ENCODE measurements around the gene TRIM25.

The TRIM25 gene

DNA sequence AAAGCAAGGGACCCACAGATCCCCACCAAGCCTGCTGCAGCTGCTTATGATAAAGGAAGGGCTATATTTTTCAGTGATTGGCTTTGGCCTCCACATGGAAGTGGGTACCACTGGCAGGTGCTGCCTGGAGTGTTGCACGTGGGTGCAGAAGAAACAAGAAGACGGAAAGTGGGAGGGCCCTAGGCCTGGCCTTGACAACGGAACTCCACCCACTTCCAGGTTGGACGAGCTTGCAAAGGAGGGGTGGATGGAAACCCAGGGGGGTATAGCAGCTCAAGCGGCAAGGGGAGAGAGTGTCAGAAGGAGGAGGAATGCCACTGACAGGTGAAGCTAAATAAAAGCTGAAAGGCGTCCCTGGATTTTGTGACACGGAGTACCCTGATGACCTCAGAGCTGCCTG lies 20.3 kb downstream of the TRIM25 start:
- Histone ChIP-seq H3K4me3 (ENCODE audit: low read depth, low read length) (no peak overlapping the region), H3K9me3 (ENCODE audit: control insufficient read depth, insufficient read depth, low read length) (peaks cover 3% of the 10 kb centered on the region), H3K9ac (ENCODE audit: low read depth, low read length) (no peak overlapping the region), H3K36me3 (ENCODE audit: control insufficient read depth, insufficient read depth, low read length) (peaks cover 61% of the 10 kb centered on the region), H3K27ac (ENCODE audit: low read depth, low read length) (no peak overlapping the region), H3K27me3 (ENCODE audit: control insufficient read depth, insufficient read depth, low read length) (no peaks in the 10 kb centered on the region), H3K4me1 (ENCODE audit: control insufficient read depth, insufficient read depth, low read length) (peaks cover 6% of the 10 kb centered on the region; the same call in 1 of the 2 replicates)

DNA sequence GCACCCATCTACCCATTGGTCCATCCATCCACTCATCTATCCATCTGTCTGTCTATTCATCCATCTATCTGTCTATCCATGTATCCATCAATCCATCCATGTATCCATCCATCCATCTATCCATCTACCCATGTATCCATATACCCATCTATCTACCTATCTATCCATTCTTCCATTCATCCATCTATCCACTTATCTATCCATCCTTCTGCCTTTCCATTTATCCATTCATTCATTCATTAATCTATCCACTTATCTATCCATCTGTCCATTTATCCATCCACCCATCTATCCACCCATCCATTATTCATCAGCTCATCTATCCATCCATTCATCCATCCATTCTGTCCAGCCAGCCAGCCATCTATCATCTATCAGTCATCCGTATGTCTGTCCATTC lies 21.5 kb downstream of the TRIM25 start:
- Histone ChIP-seq H3K36me3 (ENCODE audit: control insufficient read depth, insufficient read depth, low read length) (peaks cover 50% of the 10 kb centered on the region), H3K4me3 (ENCODE audit: low read depth, low read length) (no peak overlapping the region), H3K9ac (ENCODE audit: low read depth, low read length) (no peak overlapping the region), H3K27me3 (ENCODE audit: control insufficient read depth, insufficient read depth, low read length) (no peaks in the 10 kb centered on the region), H3K27ac (ENCODE audit: low read depth, low read length) (no peak overlapping the region), H3K9me3 (ENCODE audit: control insufficient read depth, insufficient read depth, low read length) (peaks cover 14% of the 10 kb centered on the region), H3K4me1 (ENCODE audit: control insufficient read depth, insufficient read depth, low read length) (peaks cover 6% of the 10 kb centered on the region; the same call in 1 of the 2 replicates)

DNA sequence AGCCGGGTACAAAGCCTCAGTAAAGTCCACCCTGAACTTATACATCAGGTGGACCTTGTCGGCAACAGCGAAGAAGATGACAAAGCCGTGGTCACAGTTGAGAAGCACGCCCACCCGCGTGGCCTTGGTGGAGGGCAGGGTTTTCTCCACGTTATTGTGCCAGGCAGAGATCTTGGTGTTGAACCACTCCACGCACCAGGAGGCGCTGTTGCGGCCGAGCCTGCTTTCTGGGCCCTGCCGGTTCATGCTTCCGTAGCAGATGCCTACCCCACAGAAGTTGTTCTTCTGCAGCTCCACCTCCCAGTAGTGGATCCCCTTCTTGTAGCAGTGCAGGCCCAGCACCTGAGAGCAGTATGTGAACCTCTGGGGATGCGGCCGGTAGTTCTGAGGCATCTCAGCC lies 22.1 kb downstream of the TRIM25 start:
- H3K27ac ChIP-seq (ENCODE audit: low read depth, low read length): no peak overlapping the region
- H3K4me3 ChIP-seq (ENCODE audit: low read depth, low read length): no peak overlapping the region
- H3K4me1 ChIP-seq (ENCODE audit: control insufficient read depth, insufficient read depth, low read length): peaks cover 6% of the 10 kb centered on the region; the same call in 1 of the 2 replicates
- peaks cover 19% of the 10 kb centered on the region for H3K9me3 ChIP-seq (ENCODE audit: control insufficient read depth, insufficient read depth, low read length)
- no peaks in the 10 kb centered on the region for H3K27me3 ChIP-seq (ENCODE audit: control insufficient read depth, insufficient read depth, low read length)
- no peak overlapping the region for H3K9ac ChIP-seq (ENCODE audit: low read depth, low read length)
- H3K36me3 ChIP-seq (ENCODE audit: control insufficient read depth, insufficient read depth, low read length): peaks cover 45% of the 10 kb centered on the region

DNA sequence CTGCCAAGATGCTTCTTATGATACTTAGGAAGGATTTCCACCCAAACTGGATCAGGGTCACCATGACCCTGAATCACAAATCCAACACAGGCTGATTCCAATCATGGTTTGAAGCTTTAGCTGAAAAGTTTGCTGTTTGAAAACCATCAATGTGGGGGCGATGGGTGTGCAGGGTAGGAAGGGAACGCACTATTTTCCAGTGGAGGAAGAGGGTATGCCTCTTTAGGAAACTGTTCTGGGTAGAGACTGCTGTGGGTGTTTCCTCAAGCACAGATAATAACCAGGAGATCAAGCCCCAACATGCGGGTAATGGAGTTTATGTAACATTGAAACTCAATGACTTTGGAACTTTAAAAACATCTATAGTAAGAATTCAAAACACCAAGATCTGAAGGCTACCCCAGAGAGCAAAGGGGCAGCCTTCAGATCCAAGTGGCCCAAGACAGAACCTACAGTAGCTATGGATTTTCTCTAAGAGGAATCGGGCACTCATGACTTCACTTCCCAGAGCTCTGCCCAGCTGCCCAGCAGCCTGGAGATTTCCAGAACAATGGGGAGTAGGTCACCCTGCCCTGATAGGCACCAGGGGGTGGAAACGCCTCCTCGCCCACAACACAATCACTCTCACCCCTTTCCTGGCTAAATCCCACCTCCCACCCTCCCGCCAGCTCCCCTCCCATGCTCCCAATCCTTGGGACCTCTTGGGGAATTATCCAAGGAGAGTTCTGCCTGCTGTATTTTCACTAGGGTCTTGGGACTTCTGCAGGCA lies 22.8 kb downstream of the TRIM25 start:
- no peaks in the 10 kb centered on the region for H3K27me3 ChIP-seq (ENCODE audit: control insufficient read depth, insufficient read depth, low read length)
- H3K4me1 ChIP-seq (ENCODE audit: control insufficient read depth, insufficient read depth, low read length): peaks cover 2% of the 10 kb centered on the region; the same call in 1 of the 2 replicates
- H3K9me3 ChIP-seq (ENCODE audit: control insufficient read depth, insufficient read depth, low read length): peaks cover 19% of the 10 kb centered on the region
- H3K4me3 ChIP-seq (ENCODE audit: low read depth, low read length): no peak overlapping the region
- no peak overlapping the region for H3K27ac ChIP-seq (ENCODE audit: low read depth, low read length)
- H3K36me3 ChIP-seq (ENCODE audit: control insufficient read depth, insufficient read depth, low read length): peaks cover 45% of the 10 kb centered on the region
- H3K9ac ChIP-seq (ENCODE audit: low read depth, low read length): no peak overlapping the region

DNA sequence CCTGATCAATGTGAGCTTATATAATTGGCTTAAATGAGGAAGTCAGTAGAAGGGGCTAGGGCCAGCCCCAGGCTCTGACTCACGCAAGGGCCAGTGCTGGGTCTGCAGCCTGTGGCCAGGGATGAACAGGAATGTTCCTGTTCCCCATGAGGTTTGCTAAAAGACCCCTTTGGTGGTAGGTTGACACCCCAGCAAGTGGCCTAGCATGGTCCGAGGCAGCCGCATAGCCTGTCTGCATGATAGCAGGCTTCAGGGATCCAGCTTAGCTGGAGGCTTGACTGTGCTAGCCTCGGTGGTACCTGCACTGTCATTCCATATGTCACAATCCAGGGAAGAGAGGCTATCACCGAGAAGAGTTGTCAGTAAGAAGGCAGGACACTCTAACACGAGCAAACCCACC lies 23.5 kb downstream of the TRIM25 start:
- Histone ChIP-seq H3K27me3 (ENCODE audit: control insufficient read depth, insufficient read depth, low read length) (no peaks in the 10 kb centered on the region), H3K4me3 (ENCODE audit: low read depth, low read length) (no peak overlapping the region), H3K27ac (ENCODE audit: low read depth, low read length) (no peak overlapping the region), H3K36me3 (ENCODE audit: control insufficient read depth, insufficient read depth, low read length) (peaks cover 41% of the 10 kb centered on the region), H3K4me1 (ENCODE audit: control insufficient read depth, insufficient read depth, low read length) (no peaks in the 10 kb centered on the region), H3K9ac (ENCODE audit: low read depth, low read length) (no peak overlapping the region), H3K9me3 (ENCODE audit: control insufficient read depth, insufficient read depth, low read length) (peaks cover 19% of the 10 kb centered on the region)

DNA sequence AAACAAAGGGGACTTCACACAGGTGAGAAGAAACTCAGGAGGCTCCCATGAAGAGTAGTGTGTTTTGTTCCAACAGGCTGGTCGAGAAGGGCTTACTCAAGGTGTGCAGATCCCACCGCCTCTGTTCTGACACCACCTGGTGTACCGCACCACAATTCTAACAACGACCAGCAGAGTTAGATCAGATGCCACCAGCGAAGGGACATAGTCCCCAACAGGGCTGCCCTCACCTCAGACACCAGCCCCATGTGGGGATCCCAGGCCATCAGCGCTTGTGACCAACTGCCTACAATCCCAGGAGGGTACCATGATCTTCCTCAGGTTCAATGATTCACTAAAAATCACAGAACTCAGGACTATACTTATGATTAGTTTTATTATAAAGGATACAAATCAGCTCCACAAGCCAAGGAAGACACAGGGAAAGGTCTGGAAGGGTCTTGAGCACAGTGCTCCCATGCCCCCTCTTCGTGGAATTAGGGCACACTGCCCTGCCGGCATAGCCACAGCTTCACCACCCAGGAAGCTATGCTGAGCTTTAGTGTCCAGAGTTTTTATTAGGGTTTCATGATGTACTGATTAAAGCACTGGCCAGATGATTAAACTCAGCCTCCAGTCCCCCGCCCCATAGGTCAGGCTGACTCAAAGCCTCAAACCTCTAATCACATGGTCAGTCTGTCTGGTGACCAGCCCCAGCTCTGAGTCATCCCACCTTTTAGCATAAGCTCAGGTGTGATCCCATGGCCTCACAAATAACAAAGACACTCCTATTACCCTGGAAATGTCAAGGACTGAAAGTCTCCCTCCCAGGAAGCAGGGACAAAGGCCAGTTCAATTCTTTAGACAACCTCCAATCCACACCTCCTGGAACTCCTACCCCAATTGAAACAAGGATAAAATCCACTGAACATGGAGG lies 26.0 kb downstream of the TRIM25 start:
- H3K9ac ChIP-seq (ENCODE audit: low read depth, low read length): no peak overlapping the region
- no peaks in the 10 kb centered on the region for H3K27me3 ChIP-seq (ENCODE audit: control insufficient read depth, insufficient read depth, low read length)
- peaks cover 19% of the 10 kb centered on the region for H3K9me3 ChIP-seq (ENCODE audit: control insufficient read depth, insufficient read depth, low read length)
- no peak overlapping the region for H3K27ac ChIP-seq (ENCODE audit: low read depth, low read length)
- no peak overlapping the region for H3K4me3 ChIP-seq (ENCODE audit: low read depth, low read length)
- peaks cover 20% of the 10 kb centered on the region for H3K36me3 ChIP-seq (ENCODE audit: control insufficient read depth, insufficient read depth, low read length)
- H3K4me1 ChIP-seq (ENCODE audit: control insufficient read depth, insufficient read depth, low read length): no peaks in the 10 kb centered on the region

DNA sequence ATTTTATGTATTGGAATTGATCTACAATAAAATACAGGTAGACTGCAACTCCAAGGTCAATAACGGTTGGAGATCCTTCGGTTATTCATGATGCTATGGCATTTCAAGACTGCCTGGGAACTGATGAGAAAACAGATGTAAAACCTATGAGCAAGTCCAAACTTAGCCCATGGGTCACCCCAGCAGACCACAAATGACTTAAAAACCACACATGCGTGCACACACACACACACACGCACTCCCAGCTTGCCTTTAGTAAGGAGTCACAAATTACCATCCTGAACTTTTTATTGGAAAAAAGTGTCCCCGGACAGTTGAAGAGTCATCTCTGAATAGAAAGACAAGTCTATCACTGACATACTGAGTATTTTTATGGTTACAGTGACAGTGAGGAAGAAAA lies 26.7 kb downstream of the TRIM25 start:
- Histone ChIP-seq H3K9ac (ENCODE audit: low read depth, low read length) (no peak overlapping the region), H3K36me3 (ENCODE audit: control insufficient read depth, insufficient read depth, low read length) (peaks cover 15% of the 10 kb centered on the region), H3K27me3 (ENCODE audit: control insufficient read depth, insufficient read depth, low read length) (no peaks in the 10 kb centered on the region), H3K4me3 (ENCODE audit: low read depth, low read length) (no peak overlapping the region), H3K9me3 (ENCODE audit: control insufficient read depth, insufficient read depth, low read length) (peaks cover 19% of the 10 kb centered on the region), H3K27ac (ENCODE audit: low read depth, low read length) (no peak overlapping the region), H3K4me1 (ENCODE audit: control insufficient read depth, insufficient read depth, low read length) (no peaks in the 10 kb centered on the region)

DNA sequence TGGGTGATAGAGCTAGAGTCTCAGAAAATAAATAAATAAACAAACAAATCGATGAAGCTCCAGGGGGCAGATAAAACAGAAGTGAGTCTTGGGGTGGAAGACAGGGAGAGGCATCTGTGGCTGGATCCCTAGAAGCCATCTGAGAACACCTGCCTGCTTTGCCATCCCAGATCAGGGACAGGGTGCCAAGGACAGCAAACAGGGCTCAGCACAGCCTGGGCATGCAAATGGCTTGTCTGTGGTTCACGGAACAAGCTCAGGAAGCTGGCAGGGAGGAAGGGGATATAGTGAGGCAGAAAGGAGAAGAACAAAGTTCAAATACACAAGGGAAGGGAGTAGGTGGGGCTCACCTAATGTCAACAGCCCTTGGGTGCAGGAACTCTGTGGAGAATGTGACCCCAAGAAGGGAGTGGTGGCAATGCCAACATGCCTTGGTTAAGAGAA lies 27.5 kb downstream of the TRIM25 start:
- H3K9me3 ChIP-seq (ENCODE audit: control insufficient read depth, insufficient read depth, low read length): peaks cover 19% of the 10 kb centered on the region
- H3K27ac ChIP-seq (ENCODE audit: low read depth, low read length): no peak overlapping the region
- no peak overlapping the region for H3K4me3 ChIP-seq (ENCODE audit: low read depth, low read length)
- no peaks in the 10 kb centered on the region for H3K27me3 ChIP-seq (ENCODE audit: control insufficient read depth, insufficient read depth, low read length)
- peaks cover 11% of the 10 kb centered on the region for H3K36me3 ChIP-seq (ENCODE audit: control insufficient read depth, insufficient read depth, low read length)
- H3K4me1 ChIP-seq (ENCODE audit: control insufficient read depth, insufficient read depth, low read length): no peaks in the 10 kb centered on the region
- H3K9ac ChIP-seq (ENCODE audit: low read depth, low read length): no peak overlapping the region

DNA sequence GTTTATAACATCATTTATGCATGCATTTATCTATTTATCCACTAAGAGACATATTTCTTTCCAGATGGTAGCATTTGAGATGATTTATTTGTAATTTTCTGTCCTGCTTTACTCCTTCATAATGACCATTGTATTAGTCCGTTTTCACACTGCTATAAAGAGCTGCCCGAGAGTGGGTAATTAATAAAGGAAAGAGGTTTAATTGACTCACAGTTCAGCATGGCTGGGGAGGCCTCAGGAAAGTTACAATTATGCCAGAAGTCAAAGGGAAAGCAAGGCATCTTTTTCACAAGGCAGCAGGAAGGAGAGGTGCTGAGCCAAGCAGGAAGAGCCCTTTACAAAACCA lies 28.6 kb downstream of the TRIM25 start:
- Histone ChIP-seq H3K9ac (ENCODE audit: low read depth, low read length) (no peak overlapping the region), H3K9me3 (ENCODE audit: control insufficient read depth, insufficient read depth, low read length) (peaks cover 19% of the 10 kb centered on the region), H3K36me3 (ENCODE audit: control insufficient read depth, insufficient read depth, low read length) (0 out of 2 replicates have a peak, but pooled peaks cover under 1% of the 10 kb centered on the region), H3K4me3 (ENCODE audit: low read depth, low read length) (no peak overlapping the region), H3K27ac (ENCODE audit: low read depth, low read length) (no peak overlapping the region), H3K27me3 (ENCODE audit: control insufficient read depth, insufficient read depth, low read length) (no peaks in the 10 kb centered on the region), H3K4me1 (ENCODE audit: control insufficient read depth, insufficient read depth, low read length) (no peaks in the 10 kb centered on the region)

DNA sequence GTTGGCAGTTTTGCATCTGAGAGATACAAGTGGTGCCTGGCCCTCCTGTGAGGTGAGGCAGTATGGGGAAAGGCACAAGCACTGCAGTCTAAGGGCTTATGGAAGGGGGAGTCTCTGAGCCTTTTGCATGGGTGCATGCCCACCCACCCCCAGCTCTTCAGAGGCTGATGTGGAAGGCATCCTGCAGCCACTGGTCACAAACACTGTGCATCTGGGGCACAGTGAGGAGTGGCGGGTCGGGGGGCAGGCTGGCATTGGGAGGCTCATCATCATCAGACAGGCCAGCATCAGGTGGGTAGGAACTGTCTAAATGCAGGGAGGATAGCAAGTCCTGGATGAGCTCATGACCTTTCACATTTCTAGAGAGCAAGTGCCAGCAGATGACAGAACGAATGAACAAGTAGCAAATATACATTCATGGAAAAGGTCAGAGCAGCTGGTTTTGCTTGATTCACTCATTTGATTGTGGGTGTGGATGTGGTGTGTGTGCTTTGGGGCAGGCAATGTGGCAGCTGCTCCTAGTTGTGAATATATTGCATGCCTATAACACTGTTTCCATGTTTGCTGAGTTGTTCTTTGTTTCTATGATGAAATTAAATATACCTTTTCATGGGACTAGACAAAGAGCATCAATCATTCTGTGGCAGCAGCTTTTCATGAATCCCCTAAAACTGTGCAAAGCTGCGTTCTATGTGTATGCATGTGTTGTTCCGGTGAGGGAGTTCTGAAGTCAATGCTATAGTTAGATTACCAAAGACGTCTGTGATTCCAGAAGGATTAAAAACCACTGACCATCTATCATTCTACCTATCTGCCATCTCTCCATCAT lies 29.2 kb downstream of the TRIM25 start:
- Histone ChIP-seq H3K4me3 (ENCODE audit: low read depth, low read length) (no peak overlapping the region), H3K4me1 (ENCODE audit: control insufficient read depth, insufficient read depth, low read length) (no peaks in the 10 kb centered on the region), H3K27ac (ENCODE audit: low read depth, low read length) (no peak overlapping the region), H3K9ac (ENCODE audit: low read depth, low read length) (no peak overlapping the region), H3K27me3 (ENCODE audit: control insufficient read depth, insufficient read depth, low read length) (no peaks in the 10 kb centered on the region), H3K9me3 (ENCODE audit: control insufficient read depth, insufficient read depth, low read length) (peaks cover 19% of the 10 kb centered on the region), H3K36me3 (ENCODE audit: control insufficient read depth, insufficient read depth, low read length) (no peaks in the 10 kb centered on the region)
